ENCODE data around the gene C2CD2.
"Not testable (repeated sequence)": the region's sequence is repeated elsewhere in the genome, so short reads cannot be mapped to it uniquely, and the experiment has no call there.

Gene C2CD2

GRCh38 chr21:41953831-41954653 is at the start of gene C2CD2:
C2CD2 (minus strand) TSS chr21:41954018; CDS start chr21:41953648, 370 bp downstream.
- DNase-seq (ENCODE audit: low spot score), result peak; percentile 43

GRCh38 chr21:42003051-42003461 is 49.2 kb upstream of the C2CD2 start:
- no peak for DNase-seq (ENCODE audit: low spot score)

GRCh38 chr21:42002421-42002958 is 48.7 kb upstream of the C2CD2 start:
- DNase-seq (ENCODE audit: low spot score), result no peak

GRCh38 chr21:42001781-42002180 is 48.0 kb upstream of the C2CD2 start:
- no peak for DNase-seq (ENCODE audit: low spot score)

- DNase-seq (ENCODE audit: low spot score), result no peak
Measured at GRCh38 chr21:42000908-42001307, 47.1 kb upstream of the C2CD2 start.

GRCh38 chr21:41997657-41998056 is 43.8 kb upstream of the C2CD2 start:
- DNase-seq (ENCODE audit: low spot score), result no peak

GRCh38 chr21:41995577-41995976 is 41.8 kb upstream of the C2CD2 start:
- no peak for DNase-seq (ENCODE audit: low spot score)

GRCh38 chr21:41994613-41995012 is 40.8 kb upstream of the C2CD2 start:
- DNase-seq (ENCODE audit: low spot score), result not testable (repeated sequence)

GRCh38 chr21:41993744-41994143 is 39.9 kb upstream of the C2CD2 start:
- no peak for DNase-seq (ENCODE audit: low spot score)

GRCh38 chr21:41992576-41992975 is 38.8 kb upstream of the C2CD2 start:
- DNase-seq (ENCODE audit: low spot score), result no peak

GRCh38 chr21:41991659-41992058 is 37.8 kb upstream of the C2CD2 start:
- no peak for DNase-seq (ENCODE audit: low spot score)

- DNase-seq (ENCODE audit: low spot score), result no peak
Measured at GRCh38 chr21:41989698-41990097, 35.9 kb upstream of the C2CD2 start.

- DNase-seq (ENCODE audit: low spot score), result no peak
Measured at GRCh38 chr21:41987310-41987709, 33.5 kb upstream of the C2CD2 start.

GRCh38 chr21:41985662-41986416 is 32.0 kb upstream of the C2CD2 start:
- DNase-seq (ENCODE audit: low spot score), result no peak

- no peak for DNase-seq (ENCODE audit: low spot score)
Measured at GRCh38 chr21:41983229-41983628, 29.4 kb upstream of the C2CD2 start.

- no peak for DNase-seq (ENCODE audit: low spot score)
Measured at GRCh38 chr21:41980561-41980960, 26.7 kb upstream of the C2CD2 start.

GRCh38 chr21:41979751-41980369 is 26.0 kb upstream of the C2CD2 start:
- DNase-seq (ENCODE audit: low spot score), result no peak

GRCh38 chr21:41979335-41979734 is 25.5 kb upstream of the C2CD2 start:
- no peak for DNase-seq (ENCODE audit: low spot score)

- DNase-seq (ENCODE audit: low spot score), result no peak
Measured at GRCh38 chr21:41977034-41977950, 23.5 kb upstream of the C2CD2 start.

GRCh38 chr21:41976611-41977010 is 22.8 kb upstream of the C2CD2 start:
- DNase-seq (ENCODE audit: low spot score), result no peak
